ENCODE measurements around the gene CDH13. TPM values are rescaled to one million over a fixed set of nuclear protein-coding genes. Genes with fewer than 3 reads are reported as not detected.

Gene CDH13
- total RNA-seq, 4 donors from 2014 or later = 12.5 to 35.9 (median 22.1) TPM

DNA sequence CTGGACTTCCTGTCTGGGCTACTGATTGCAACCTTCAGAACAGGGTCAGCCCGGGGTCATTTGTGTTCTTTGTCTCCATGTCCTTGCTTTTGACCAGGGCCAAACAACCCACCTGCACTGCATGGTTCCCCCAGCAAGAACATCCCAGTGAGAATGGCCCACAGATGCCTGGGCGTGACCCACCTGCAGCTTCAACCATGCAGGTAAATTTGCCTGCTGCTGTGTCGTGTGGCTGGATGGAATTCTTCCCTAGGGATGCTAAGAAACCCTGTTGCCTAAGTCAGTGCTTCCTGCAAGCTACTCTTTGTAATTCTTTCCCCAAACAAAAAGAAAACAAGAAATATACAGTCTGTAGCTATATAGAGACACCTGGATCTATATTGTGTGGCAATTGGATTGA is 12.5 kb downstream of the CDH13 start:
- DNase-seq (ENCODE audit: low spot score) (no peak), ATAC-seq (ENCODE audit: low FRiP score) (no peak)
- TF ChIP-seq, protein P1, sequence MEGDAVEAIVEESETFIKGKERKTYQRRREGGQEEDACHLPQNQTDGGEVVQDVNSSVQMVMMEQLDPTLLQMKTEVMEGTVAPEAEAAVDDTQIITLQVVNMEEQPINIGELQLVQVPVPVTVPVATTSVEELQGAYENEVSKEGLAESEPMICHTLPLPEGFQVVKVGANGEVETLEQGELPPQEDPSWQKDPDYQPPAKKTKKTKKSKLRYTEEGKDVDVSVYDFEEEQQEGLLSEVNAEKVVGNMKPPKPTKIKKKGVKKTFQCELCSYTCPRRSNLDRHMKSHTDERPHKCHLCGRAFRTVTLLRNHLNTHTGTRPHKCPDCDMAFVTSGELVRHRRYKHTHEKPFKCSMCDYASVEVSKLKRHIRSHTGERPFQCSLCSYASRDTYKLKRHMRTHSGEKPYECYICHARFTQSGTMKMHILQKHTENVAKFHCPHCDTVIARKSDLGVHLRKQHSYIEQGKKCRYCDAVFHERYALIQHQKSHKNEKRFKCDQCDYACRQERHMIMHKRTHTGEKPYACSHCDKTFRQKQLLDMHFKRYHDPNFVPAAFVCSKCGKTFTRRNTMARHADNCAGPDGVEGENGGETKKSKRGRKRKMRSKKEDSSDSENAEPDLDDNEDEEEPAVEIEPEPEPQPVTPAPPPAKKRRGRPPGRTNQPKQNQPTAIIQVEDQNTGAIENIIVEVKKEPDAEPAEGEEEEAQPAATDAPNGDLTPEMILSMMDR (IDR thresholded peaks at IDR 0.05) = no peak

DNA sequence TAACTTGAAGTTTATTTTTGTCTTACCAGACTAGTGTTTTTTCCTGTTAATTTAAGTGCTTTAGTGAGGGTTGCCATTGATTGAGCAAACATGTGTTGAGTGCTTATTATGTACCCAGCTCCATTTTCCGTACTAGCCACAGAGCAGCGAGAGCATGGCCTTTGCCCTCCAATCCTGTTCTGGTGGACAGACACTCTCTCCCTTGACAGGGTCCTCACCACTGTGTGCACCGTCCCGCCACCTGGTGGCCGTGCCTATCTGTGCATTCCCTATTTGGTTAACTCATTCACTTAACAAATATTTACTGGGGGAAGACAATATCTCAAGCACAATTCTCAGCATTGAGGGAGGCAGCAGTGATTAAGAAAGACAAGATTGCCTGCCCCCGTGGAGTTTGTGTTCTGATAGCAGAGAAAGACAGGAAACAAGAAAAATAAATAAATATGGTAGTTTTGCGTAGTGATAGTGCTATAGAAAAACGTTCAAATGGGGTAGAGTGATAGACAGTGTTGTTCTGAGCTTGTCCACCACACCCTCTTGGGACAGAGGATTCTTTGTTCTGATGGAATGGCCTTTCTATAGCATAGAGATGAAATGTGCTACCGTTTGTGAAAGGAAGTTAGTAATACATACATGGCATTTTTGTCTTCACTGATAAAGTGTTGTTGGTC is 13.0 kb downstream of the CDH13 start:
- ATAC-seq (ENCODE audit: low FRiP score) = no peak
- no peak for DNase-seq (ENCODE audit: low spot score)
- TF ChIP-seq, protein P1 (IDR thresholded peaks at IDR 0.05) = no peak

DNA sequence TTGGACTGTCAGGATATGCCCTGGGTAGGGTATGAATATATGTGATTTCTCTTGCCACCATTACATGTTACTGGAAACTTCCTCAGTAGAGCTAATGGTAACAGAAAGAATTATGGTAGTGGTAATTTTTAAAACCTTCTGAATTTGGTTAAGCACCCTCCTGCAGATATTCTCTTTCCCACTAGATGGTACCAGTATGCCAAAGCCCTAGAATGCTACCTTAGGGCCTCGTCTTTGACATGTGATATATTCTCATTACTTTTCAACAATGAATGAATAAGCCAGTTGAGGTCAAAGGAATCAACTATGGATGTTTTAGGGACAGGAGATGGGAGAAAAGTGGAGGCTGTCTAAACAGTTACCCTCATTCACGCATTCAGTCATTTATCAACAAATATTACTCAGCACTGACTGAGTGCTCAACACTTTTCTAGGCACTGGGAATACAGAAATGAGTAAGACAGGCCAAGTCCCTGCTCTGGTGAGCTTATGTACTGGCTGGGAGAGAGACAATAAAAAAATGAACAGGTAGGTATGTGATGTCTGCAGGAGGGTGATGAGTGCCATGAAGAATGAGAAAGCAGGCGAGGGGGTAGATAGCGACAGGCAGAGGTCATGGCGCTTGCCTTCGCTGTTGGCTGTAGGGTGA is 14.7 kb downstream of the CDH13 start:
- ATAC-seq (ENCODE audit: low FRiP score) (no peak), DNase-seq (ENCODE audit: low spot score) (no peak)
- TF ChIP-seq, protein P1 (IDR thresholded peaks at IDR 0.05) = no peak

DNA sequence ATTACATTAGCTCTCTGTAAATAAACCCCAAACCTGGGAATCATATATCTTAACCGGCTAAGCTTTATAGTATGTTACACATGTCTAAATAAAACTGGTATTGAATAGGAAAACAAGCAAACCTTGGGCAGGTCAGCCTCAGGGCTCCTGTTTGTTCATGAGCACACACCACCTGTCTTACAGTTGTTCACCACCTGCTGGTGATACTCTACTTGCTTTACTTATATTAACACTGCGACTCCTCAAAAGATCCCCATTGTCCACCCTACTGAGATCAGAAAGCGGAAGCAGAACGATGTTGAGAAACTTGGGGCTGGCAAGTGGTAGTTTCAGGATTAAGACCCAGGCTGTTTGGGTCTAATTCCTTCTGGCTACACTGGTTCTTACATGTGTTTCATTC is 16.4 kb downstream of the CDH13 start:
- TF ChIP-seq, protein P1 (IDR thresholded peaks at IDR 0.05) = no peak

DNA sequence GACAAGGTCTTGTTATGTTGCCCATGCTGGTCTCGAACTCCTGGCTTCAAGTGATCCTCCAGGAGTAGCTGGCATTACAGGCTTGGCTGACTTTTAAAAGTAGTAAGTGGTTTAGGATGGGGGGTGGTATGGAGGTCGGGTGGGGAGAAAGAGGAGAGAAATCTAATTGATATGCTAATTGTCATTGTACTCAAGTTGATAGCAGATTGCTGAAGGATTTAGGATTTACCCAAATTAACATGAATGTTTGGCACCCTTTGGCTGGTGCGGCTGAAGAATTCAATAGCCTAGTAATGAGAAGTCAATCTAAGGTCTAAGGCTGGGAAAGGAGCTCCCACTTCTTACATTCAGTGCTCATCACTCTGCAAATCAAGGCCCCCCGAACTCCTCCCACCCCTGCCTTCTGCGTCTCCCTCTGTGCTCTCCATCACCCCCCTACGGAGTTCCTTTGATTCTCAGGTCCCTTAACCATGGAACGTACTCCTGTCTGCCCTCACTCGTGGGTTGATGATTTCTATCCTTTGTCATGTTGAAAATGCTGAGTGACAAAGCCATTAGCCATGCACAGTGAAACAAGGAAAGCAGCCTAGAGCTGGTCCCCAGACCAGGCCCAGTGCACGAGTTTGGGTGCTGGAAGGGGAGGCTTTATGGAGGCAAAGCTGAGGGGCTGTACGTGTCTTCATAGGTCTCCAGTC is 17.3 kb downstream of the CDH13 start:
- ATAC-seq (ENCODE audit: low FRiP score) (no peak), DNase-seq (ENCODE audit: low spot score) (no peak)
- TF ChIP-seq, protein P1 (IDR thresholded peaks at IDR 0.05) = no peak

More for the DNA sequence above, 16.4 kb downstream of the CDH13 start:
- DNase-seq (ENCODE audit: low spot score) (no peak), ATAC-seq (ENCODE audit: low FRiP score) (no peak)

DNA sequence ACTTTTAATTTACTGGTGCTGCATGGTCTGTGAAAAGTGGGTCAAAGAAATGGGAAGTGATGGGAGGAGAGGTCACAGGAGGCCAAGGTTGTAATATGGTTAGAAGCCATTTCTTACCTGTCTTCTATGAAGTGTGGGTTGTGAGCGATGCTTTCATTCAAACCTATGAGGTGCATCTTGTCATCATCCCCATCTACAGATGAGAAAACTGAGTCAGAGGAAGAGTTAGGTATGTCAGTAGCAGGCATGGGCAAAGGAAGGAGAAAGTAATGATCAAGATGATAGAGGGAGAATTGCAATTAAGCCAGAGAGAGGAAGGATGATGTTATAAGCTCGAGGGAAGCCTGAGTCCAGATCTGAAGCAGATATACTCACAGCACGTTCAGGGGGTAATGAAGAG is 19.7 kb downstream of the CDH13 start:
- DNase-seq (ENCODE audit: low spot score) = no peak
- TF ChIP-seq, protein P1 (IDR thresholded peaks at IDR 0.05) = no peak
- no peak for ATAC-seq (ENCODE audit: low FRiP score)
